ENCODE data around the gene DDAH1. TPM values are rescaled to one million over a fixed set of nuclear protein-coding genes. Genes with fewer than 3 reads are reported as not detected.
A peak's percentile ranks its signal among the peaks of the same experiment; 100 is the strongest.

The DDAH1 gene
- total and polyA plus RNA-seq, 2 of the 8 experiments (the other 6 are each of a cell fraction or from before 2014, with no cell fraction given): 22.8 to 54.5 TPM

GRCh38 chr1:85394130-85394529, 70.8 kb downstream of the DDAH1 start:
- H3K4me2 ChIP-seq (ENCODE audit: insufficient read depth in 1 of 2, low read depth in 2 of 2, low read length in 2 of 2): no peak overlapping the region
- peaks cover 0 to 13% (median 6%) of the 10 kb centered on the region in 4 experiments; a peak in 4 of 7 replicates for H3K4me1 ChIP-seq (replicated peaks in 1 of 4; ENCODE audit: control insufficient read depth in 3 of 4, insufficient read depth in 4 of 4, low read length in 3 of 4)
- H2BK20ac ChIP-seq (ENCODE audit: low read length): no peak overlapping the region; the same call in 1 of the 2 replicates
- no peak overlapping the region for H3K27ac ChIP-seq (ENCODE audit: low read depth, low read length)
- H4K20me1 ChIP-seq (replicated peaks in 1 of 2; ENCODE audit: control insufficient read depth in 1 of 2, insufficient read depth in 2 of 2, low read length in 2 of 2): no peaks in the 10 kb centered on the region
- H3K14ac ChIP-seq (ENCODE audit: insufficient read length): no peak overlapping the region
- H4K5ac ChIP-seq (ENCODE audit: insufficient read length, low read depth, low read length): no peak overlapping the region
- H3K36me3 ChIP-seq (ENCODE audit: control insufficient read depth in 2 of 4, insufficient read depth in 4 of 4, low read length in 3 of 4): no peaks in the 10 kb centered on the region; a peak in 1 of 8 replicates
- H2BK15ac ChIP-seq (ENCODE audit: low read length): no peak overlapping the region
- WGBS, 2 experiments (ENCODE audit: extremely low coverage in 1 of 2, insufficient coverage in 1 of 2, insufficient read length in 1 of 2, insufficient replicate concordance in 2 of 2, low coverage in 1 of 2, low lambda C conversion rate in 2 of 2, missing lambda C conversion rate in 1 of 2): 80% methylated on average over 2 of the region's 2 CpGs; no CpG with 5 or more reads in 1 of the 2 experiments
- no peak overlapping the region for H3K23ac ChIP-seq (ENCODE audit: insufficient read length)
- no peaks in the 10 kb centered on the region for H3K79me2 ChIP-seq (ENCODE audit: control insufficient read depth in 1 of 2, insufficient read depth in 2 of 2, low read length in 2 of 2)
- no peaks in the 10 kb centered on the region; the same call in 1 of the 2 replicates for H3K79me1 ChIP-seq (ENCODE audit: low read depth, low read length)
- no peaks in the 10 kb centered on the region for H3K27me3 ChIP-seq (replicated peaks in 1 of 4; ENCODE audit: control insufficient read depth in 3 of 4, extremely low read depth in 1 of 4, insufficient read depth in 3 of 4, low read length in 3 of 4)
- no peak overlapping the region for H3K9ac ChIP-seq (replicated peaks in 1 of 4; ENCODE audit: extremely low read depth in 1 of 4, low read depth in 3 of 4, low read length in 3 of 4)
- ChIA-PET CTCF (ENCODE audit: partially characterized antibody) (interaction anchor here (1.1 to 1.4 kb wide), 2 partner anchors 18 to 50 kb away, joined by 3 to 7 read pairs; no protein-coding TSS in a partner anchor), POLR2A (ENCODE audit: partially characterized antibody) (interaction anchor here (1.2 to 1.4 kb wide), 3 partner anchors 12 to 187 kb away, joined by 3 read pairs; partner anchors contain the start of genes BCL10 and CCN1)
- no peaks in the 10 kb centered on the region for H3K9me3 ChIP-seq (ENCODE audit: insufficient read depth in 2 of 2, low read depth in 1 of 2, low read length in 1 of 2)
- no peak overlapping the region for H2AFZ ChIP-seq (ENCODE audit: low read length)
- TF ChIP-seq RFX5 (IDR thresholded peaks at IDR 0.05; ENCODE audit: borderline replicate concordance, low read depth, low read length): no peak
- peak; percentile 80 for TF ChIP-seq CEBPB (IDR thresholded peaks at IDR 0.05; ENCODE audit: low read depth, low read length)
- FAIRE-seq (no peak), DNase-seq (ENCODE audit: low read depth in 1 of 2, low spot score in 2 of 2) (no peak)
- H3K4ac ChIP-seq (replicated peaks; ENCODE audit: insufficient read length, low read depth, low read length): no peak overlapping the region
- peak overlapping the region in 1 of 4 experiments; percentile 2; a peak in 1 of 8 replicates for H3K4me3 ChIP-seq (ENCODE audit: extremely low read depth in 1 of 4, insufficient read depth in 2 of 4, low read depth in 3 of 4, low read length in 4 of 4)
- peak overlapping the region; percentile 68 for H2BK12ac ChIP-seq (ENCODE audit: low read depth, low read length)
- no peak overlapping the region; the same call in 1 of the 2 replicates for H2AK5ac ChIP-seq (ENCODE audit: low read depth, low read length)
- no peaks in the 10 kb centered on the region for H3K23me2 ChIP-seq (ENCODE audit: low read depth, low read length)
- no peak overlapping the region for H4K8ac ChIP-seq (ENCODE audit: extremely low read depth, insufficient read depth, low read length)
- H2BK120ac ChIP-seq (replicated peaks; ENCODE audit: low read depth, low read length): peak overlapping the region; percentile 55
- no peak overlapping the region for H3K56ac ChIP-seq (replicated peaks; ENCODE audit: insufficient read length, low read depth, low read length)
- peak overlapping the region; percentile 76 for H4K91ac ChIP-seq (replicated peaks; ENCODE audit: insufficient read length, low read length)
- peak overlapping the region; percentile 57; the same call in 1 of the 2 replicates for H2BK5ac ChIP-seq (ENCODE audit: low read depth, low read length)
- peak overlapping the region; percentile 54; the same call in 1 of the 2 replicates for H3K18ac ChIP-seq (ENCODE audit: extremely low read depth, low read length)
